HepG2 (cell line): ENCODE measurements around the gene BARX2. TPM values are rescaled to one million over a fixed set of nuclear protein-coding genes. Genes with fewer than 3 reads are reported as not detected.

Source experiments
- ATAC-seq: fragments of 200-7000 bp; cut with Tn5 transposase; 3 replicates; pipeline ENCODE4 v1.9.1; 2020; ENCODE audit warnings: mild to moderate bottlenecking, moderate library complexity
- BruUV-seq: library from RNA; stranded (reverse); fragments of 400-500 nt; replicated peaks from 2 replicates; lab custom pipeline; 2021; lab: Mats Ljungman, UMichigan
- CTCF ChIA-PET: fragments of 300-600 bp; formaldehyde crosslinking; extraction: SDS; loops from one replicate; lab custom pipeline; 2021; ENCODE audit warnings: low total read pairs, inconsistent platforms, low intra/inter-chr PET ratio; lab: Yijun Ruan, JAX
- POLR2A ChIA-PET: fragments of 350-600 bp; sonication (Branson Sonifier 250); formaldehyde crosslinking; loops from one replicate; lab custom pipeline; 2020; ENCODE audit warnings: antibody characterized with exemption, inconsistent platforms; lab: Yijun Ruan, JAX
- DNase-seq: peaks from one replicate; pipeline ENCODE4 v3.0.0-alpha.2; 2015; ENCODE audit warnings: low spot score
- FAIRE-seq: peaks from 3 replicates; lab custom pipeline; 2011; peaks lifted over from hg19 to GRCh38; lab: Jason Lieb, UNC
- H2AFZ ChIP-seq: one replicate; pipeline ENCODE4 v1.6.1; 2011; ENCODE audit warnings: low read length, inconsistent platforms
- H3K27ac ChIP-seq: fragments of 300-600 bp; 3 replicates; pipeline ENCODE4 v1.8.0; 2011; ENCODE audit warnings: mixed run types, mild to moderate bottlenecking, mixed read lengths, low read length, inconsistent platforms; ENCODE audit not compliant: insufficient read depth; ENCODE audit errors: extremely low read length
- H3K27me3 ChIP-seq, 2 experiments: fragments of 200-600 bp in 1 of 2; 2 replicates in 1 of 2; 3 replicates in 1 of 2; pipeline versions ENCODE4 v1.6.0 to v1.8.0; 2011; ENCODE audit warnings: low read length in 2 of 2, mild to moderate bottlenecking in 2 of 2, moderate library complexity in 2 of 2, inconsistent platforms in 1 of 2; ENCODE audit not compliant: insufficient read depth in 2 of 2, control insufficient read depth in 1 of 2
- H3K36me3 ChIP-seq, 2 experiments: fragments of 200-600 bp in 1 of 2; replicated peaks in 1 of 2; 2 replicates in 1 of 2; 3 replicates in 1 of 2; pipeline versions ENCODE4 v1.5.1 to v1.8.0; 2011; ENCODE audit warnings: low read length in 2 of 2, inconsistent platforms in 1 of 2; ENCODE audit not compliant: insufficient read depth in 2 of 2, control insufficient read depth in 1 of 2
- H3K4me1 ChIP-seq: 2 replicates; pipeline ENCODE4 v1.5.1; 2012; ENCODE audit warnings: low read length, inconsistent platforms; ENCODE audit not compliant: insufficient read depth
- H3K4me2 ChIP-seq: 2 replicates; pipeline ENCODE4 v1.6.0; 2011; ENCODE audit warnings: low read depth, low read length, inconsistent platforms
- H3K4me3 ChIP-seq, 3 experiments: fragments of 200-600 bp in 1 of 3; sonication (generic), shearing (Covaris generic) in 1 of 3; replicated peaks in 1 of 3; 2 replicates each; pipeline ENCODE4 v1.5.1; 2011 to 2016; ENCODE audit warnings: low read length in 3 of 3, inconsistent platforms in 2 of 3, low read depth in 2 of 3, mild to moderate bottlenecking in 2 of 3, control low read depth in 1 of 3, mixed read lengths in 1 of 3; ENCODE audit not compliant: insufficient read depth in 1 of 3
- H3K79me2 ChIP-seq: one replicate; pipeline ENCODE4 v1.6.1; 2011; ENCODE audit warnings: low read length, inconsistent platforms; ENCODE audit not compliant: insufficient read depth
- H3K9ac ChIP-seq: 2 replicates; pipeline ENCODE4 v1.6.0; 2011; ENCODE audit warnings: mild to moderate bottlenecking, low read depth, low read length, inconsistent platforms; ENCODE audit not compliant: insufficient read depth
- H3K9me3 ChIP-seq: 2 replicates; pipeline ENCODE4 v1.5.1; 2012; ENCODE audit warnings: mild to moderate bottlenecking, low read length
- H4K20me1 ChIP-seq: 2 replicates; pipeline ENCODE4 v1.6.0; 2011; ENCODE audit warnings: inconsistent platforms, mild to moderate bottlenecking, low read length, moderate library complexity; ENCODE audit not compliant: insufficient read depth
- AGO2 ChIP-seq: fragments of 200-400 bp; formaldehyde crosslinking; optimal IDR thresholded peaks from 2 replicates; pipeline ENCODE3; 2017; ENCODE audit warnings: mild to moderate bottlenecking, low read depth, low read length, moderate library complexity
- ATRX ChIP-seq: sonication (generic); formaldehyde crosslinking; IDR thresholded peaks from 2 replicates; pipeline ENCODE4 v1.4.0; 2020; ENCODE audit warnings: missing genetic modification reagents, borderline replicate concordance
- ERF ChIP-seq: IDR thresholded peaks from 2 replicates; pipeline ENCODE4 v1.6.1; 2018; ENCODE audit warnings: missing biosample characterization, missing genetic modification reagents
- MXD4 ChIP-seq: IDR thresholded peaks from 2 replicates; pipeline ENCODE4 v1.6.1; 2016; ENCODE audit warnings: mild to moderate bottlenecking, missing biosample characterization, missing genetic modification reagents
- NPAS2 ChIP-seq: sonication (generic); formaldehyde crosslinking; IDR thresholded peaks from 2 replicates; pipeline ENCODE4 v1.8.0; 2022; ENCODE audit warnings: mild to moderate bottlenecking, missing genetic modification reagents, borderline replicate concordance
- ZHX1 ChIP-seq: sonication (generic); formaldehyde crosslinking; IDR thresholded peaks from 2 replicates; pipeline ENCODE4 v1.8.1; 2022; ENCODE audit warnings: low read depth, mild to moderate bottlenecking, missing genetic modification reagents
- WGBS: methylation state at CpG from one replicate; pipeline ENCODE4 v1.1.6; 2017; ENCODE audit warnings: low lambda C conversion rate; 5-methylcytosine and 5-hydroxymethylcytosine counted together
- in situ Hi-C: cut with HindIII; loops from 2 replicates; pipeline ENCODE4 v1.10.0; 2017; ENCODE audit warnings: low pct_unique_long_range_greater_than_20kb; ENCODE audit not compliant: extremely low pct_ligation_motif_present
- intact Hi-C: fragments of 100-400 bp; cut with micrococcal nuclease; formaldehyde crosslinking; loops from one replicate; pipeline ENCODE4 v1.10.0; 2022; ENCODE audit not compliant: unreplicated experiment
- polyA plus RNA-seq, 8 experiments: library from polyadenylated mRNA; depleted of rRNA in 3 of 8; stranded (reverse) in 7 of 8; unstranded in 1 of 8; fragments of >200 nt; fragmentation: Illumina TruSeq in 4 of 8; extraction: Trizol in 4 of 8; gene quantifications; 2 replicates each; pipeline versions ENCODE4 v1.2.1 to v1.2.3, GENCODE V29; 2011 to 2016; ENCODE audit warnings: low read depth in 4 of 8, missing spikeins in 1 of 8, mixed read lengths in 1 of 8; ENCODE audit not compliant: insufficient read depth in 1 of 8
- total RNA-seq, 5 experiments: library from RNA; depleted of rRNA; stranded (reverse); fragments of >200 nt; fragmentation: Illumina TruSeq; extraction: Trizol; gene quantifications; 2 replicates each; pipeline ENCODE4 v1.2.3, GENCODE V29; 2016; ENCODE audit warnings: low read depth in 1 of 5
- TF ChIP-seq, protein P1 (sequence below): sonication (generic); formaldehyde crosslinking; IDR thresholded peaks from 2 replicates; pipeline ENCODE4 v1.5.0; 2020; ENCODE audit warnings: missing genetic modification reagents

Gene BARX2
- total and polyA plus RNA-seq, 2 of the 13 experiments (the other 11 are each of a cell fraction or from before 2014, with no cell fraction given): not detected

- no peaks in the 10 kb centered on the region for H4K20me1 ChIP-seq
- H3K4me3 ChIP-seq: no peak overlapping the region
- in situ Hi-C loops: no loop called here
- H3K9me3 ChIP-seq: no peaks in the 10 kb centered on the region
- no peaks in the 10 kb centered on the region for H3K79me2 ChIP-seq
- TF ChIP-seq, protein P1, sequence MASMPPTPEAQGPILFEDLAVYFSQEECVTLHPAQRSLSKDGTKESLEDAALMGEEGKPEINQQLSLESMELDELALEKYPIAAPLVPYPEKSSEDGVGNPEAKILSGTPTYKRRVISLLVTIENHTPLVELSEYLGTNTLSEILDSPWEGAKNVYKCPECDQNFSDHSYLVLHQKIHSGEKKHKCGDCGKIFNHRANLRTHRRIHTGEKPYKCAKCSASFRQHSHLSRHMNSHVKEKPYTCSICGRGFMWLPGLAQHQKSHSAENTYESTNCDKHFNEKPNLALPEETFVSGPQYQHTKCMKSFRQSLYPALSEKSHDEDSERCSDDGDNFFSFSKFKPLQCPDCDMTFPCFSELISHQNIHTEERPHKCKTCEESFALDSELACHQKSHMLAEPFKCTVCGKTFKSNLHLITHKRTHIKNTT (CRISPR knock-in tag): no peak
- TF ChIP-seq MXD4 (CRISPR knock-in tag) (no peak), ATRX (CRISPR knock-in tag) (no peak), NPAS2 (CRISPR knock-in tag) (no peak), ZHX1 (CRISPR knock-in tag) (no peak), ERF (CRISPR knock-in tag) (no peak), AGO2 (no peak)
- TF ChIP-seq, all 625 proteins: peak for 0
- ATAC-seq (no peak), FAIRE-seq (no peak), DNase-seq (no peak)
- no peaks in the 10 kb centered on the region for H3K4me1 ChIP-seq
- H3K27ac ChIP-seq: no peak overlapping the region
- ChIA-PET POLR2A (no interaction called here), CTCF (no interaction called here)
- no TSS peak for BruUV-seq
- H3K4me2 ChIP-seq: no peak overlapping the region
- H2AFZ ChIP-seq: no peak overlapping the region
- no peaks in the 10 kb centered on the region for H3K36me3 ChIP-seq
- H3K27me3 ChIP-seq: peaks cover 0 to 24% of the 10 kb centered on the region in 2 experiments; a peak in 3 of 5 replicates
- intact Hi-C loops: loop anchor here (1.0 kb wide), 1 partner anchor 45 kb away; no protein-coding TSS in a partner anchor
- no peak overlapping the region for H3K9ac ChIP-seq
- WGBS: 1% methylated on average over 3 of the region's 3 CpGs
Observed at GRCh38 chr11:129402206-129403171, 26.8 kb downstream of the BARX2 start.
